ENCODE measurements around the gene DDX54. TPM values are rescaled to one million over a fixed set of nuclear protein-coding genes. Genes with fewer than 3 reads are reported as not detected.
"Not testable (repeated sequence)": the region's sequence is repeated elsewhere in the genome, so short reads cannot be mapped to it uniquely, and the experiment has no call there.

The DDX54 gene
- total and polyA plus RNA-seq, 8 donors, result 42.0 to 73.6 (median 60.8) TPM

GRCh38 chr12:113216027-113216426 lies 30.7 kb upstream of the DDX54 start:
- intact Hi-C loops (cut with DNase I), result no loop called here
- peaks cover 11 to 60% of the 10 kb centered on the region in 2 donors for H3K4me1 ChIP-seq
- DNase-seq (no peak), ATAC-seq (no peak)
- no peaks in the 10 kb centered on the region for H3K36me3 ChIP-seq
- H3K27me3 ChIP-seq, result no peaks in the 10 kb centered on the region
- H3K4me3 ChIP-seq, result no peak overlapping the region
- no peak overlapping the region for H3K27ac ChIP-seq
- no peaks in the 10 kb centered on the region for H3K9me3 ChIP-seq
- TF ChIP-seq, protein P1, sequence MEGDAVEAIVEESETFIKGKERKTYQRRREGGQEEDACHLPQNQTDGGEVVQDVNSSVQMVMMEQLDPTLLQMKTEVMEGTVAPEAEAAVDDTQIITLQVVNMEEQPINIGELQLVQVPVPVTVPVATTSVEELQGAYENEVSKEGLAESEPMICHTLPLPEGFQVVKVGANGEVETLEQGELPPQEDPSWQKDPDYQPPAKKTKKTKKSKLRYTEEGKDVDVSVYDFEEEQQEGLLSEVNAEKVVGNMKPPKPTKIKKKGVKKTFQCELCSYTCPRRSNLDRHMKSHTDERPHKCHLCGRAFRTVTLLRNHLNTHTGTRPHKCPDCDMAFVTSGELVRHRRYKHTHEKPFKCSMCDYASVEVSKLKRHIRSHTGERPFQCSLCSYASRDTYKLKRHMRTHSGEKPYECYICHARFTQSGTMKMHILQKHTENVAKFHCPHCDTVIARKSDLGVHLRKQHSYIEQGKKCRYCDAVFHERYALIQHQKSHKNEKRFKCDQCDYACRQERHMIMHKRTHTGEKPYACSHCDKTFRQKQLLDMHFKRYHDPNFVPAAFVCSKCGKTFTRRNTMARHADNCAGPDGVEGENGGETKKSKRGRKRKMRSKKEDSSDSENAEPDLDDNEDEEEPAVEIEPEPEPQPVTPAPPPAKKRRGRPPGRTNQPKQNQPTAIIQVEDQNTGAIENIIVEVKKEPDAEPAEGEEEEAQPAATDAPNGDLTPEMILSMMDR (IDR thresholded peaks at IDR 0.05), result no peak

DNA sequence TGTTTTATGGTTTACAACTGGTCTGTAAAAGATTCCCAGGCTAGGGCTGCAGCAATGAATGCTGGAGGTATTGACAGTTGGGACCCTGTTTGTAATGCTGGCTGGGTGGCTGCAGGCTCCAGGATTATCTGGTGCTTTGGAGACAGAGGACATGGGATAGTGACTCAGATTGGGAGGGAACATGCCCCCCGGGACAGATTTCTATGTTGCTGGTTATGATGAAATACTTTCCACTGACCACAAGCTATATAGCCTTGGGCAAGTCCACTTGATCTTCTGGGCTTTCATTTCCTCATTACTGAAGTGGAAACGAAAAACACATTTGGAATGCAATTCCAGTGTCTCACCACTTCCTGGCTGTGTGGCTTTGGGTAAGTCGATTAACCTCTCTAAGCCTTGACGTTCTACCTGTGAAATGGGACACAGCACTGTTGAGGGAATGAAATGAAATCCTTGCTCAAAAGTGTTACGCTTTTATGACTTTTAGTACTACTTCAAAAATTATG lies 29.7 kb upstream of the DDX54 start:
- H3K9me3 ChIP-seq, result no peaks in the 10 kb centered on the region
- no peaks in the 10 kb centered on the region for H3K36me3 ChIP-seq
- intact Hi-C loops (cut with DNase I), result no loop called here
- TF ChIP-seq, protein P1 (IDR thresholded peaks at IDR 0.05), result peak in 1 of 2 donors; percentile 42
- H3K4me1 ChIP-seq, result peaks cover 11 to 60% of the 10 kb centered on the region in 2 donors
- ATAC-seq (peak; percentile 94), DNase-seq (peak in 2 of 4 donors; percentile 33 to 71)
- H3K27me3 ChIP-seq, result no peaks in the 10 kb centered on the region
- H3K4me3 ChIP-seq, result no peak overlapping the region
- peak overlapping the region; percentile 71 to 77 for H3K27ac ChIP-seq

DNA sequence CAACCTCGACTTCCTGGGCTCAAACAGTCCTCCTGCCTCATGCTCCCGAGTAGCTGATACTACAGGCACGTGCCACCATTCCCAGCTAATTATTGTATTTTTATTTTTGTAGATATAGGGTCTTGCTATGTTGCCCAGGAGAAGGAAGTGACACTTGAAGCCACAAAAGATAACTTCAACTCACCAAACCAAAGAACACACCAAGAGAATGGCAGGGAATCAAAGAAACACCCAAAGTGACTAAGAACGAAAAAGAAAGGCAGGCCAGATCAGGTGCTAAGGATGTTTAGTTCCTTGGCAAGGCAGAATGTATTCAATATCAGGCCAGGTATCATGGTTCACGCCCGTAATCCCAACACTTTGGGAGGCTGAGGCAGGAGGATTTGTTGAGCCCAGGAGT lies 25.9 kb upstream of the DDX54 start:
- Histone ChIP-seq H3K27me3 (no peaks in the 10 kb centered on the region), H3K27ac (no peak overlapping the region), H3K9me3 (no peaks in the 10 kb centered on the region), H3K4me1 (peaks cover 18 to 82% of the 10 kb centered on the region in 2 donors), H3K4me3 (no peak overlapping the region), H3K36me3 (no peaks in the 10 kb centered on the region)
- TF ChIP-seq, protein P1 (IDR thresholded peaks at IDR 0.05), result no peak
- intact Hi-C loops (cut with DNase I), result no loop called here
- ATAC-seq, result no peak
- DNase-seq, result no peak

GRCh38 chr12:113208041-113208934 lies 23.0 kb upstream of the DDX54 start:
- H3K9me3 ChIP-seq, result no peaks in the 10 kb centered on the region
- no peaks in the 10 kb centered on the region for H3K36me3 ChIP-seq
- DNase-seq, result peak in 1 of 4 donors; percentile 65
- H3K27ac ChIP-seq, result peak overlapping the region; percentile 58 to 82
- H3K4me3 ChIP-seq, result no peak overlapping the region
- TF ChIP-seq, protein P1 (IDR thresholded peaks at IDR 0.05), result no peak
- peak; percentile 81 for ATAC-seq
- intact Hi-C loops (cut with DNase I), result no loop called here
- no peaks in the 10 kb centered on the region for H3K27me3 ChIP-seq
- H3K4me1 ChIP-seq, result peaks cover 7 to 77% of the 10 kb centered on the region in 2 donors

DNA sequence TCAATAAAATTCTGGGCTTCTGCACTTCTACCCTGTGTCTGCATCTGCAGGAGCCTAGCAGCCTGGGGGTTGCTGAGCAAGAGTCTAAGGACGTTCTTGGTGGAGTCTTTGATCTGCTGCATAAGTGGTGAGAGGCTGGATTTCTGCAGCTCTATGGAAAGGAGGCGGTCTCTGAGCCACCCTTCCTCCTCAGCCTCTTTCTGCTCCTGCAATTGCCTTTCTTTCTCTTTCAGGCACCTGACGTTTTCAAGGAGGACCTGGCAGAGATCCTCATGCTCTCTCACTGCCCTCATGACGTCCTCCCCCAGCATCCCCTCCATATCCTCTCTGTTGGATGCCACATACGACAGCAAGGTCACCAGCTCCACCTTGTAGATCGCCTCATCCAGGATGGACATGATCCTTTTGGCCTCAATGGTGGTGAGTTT lies 22.3 kb upstream of the DDX54 start:
- DNase-seq (no peak), ATAC-seq (no peak)
- no peaks in the 10 kb centered on the region for H3K36me3 ChIP-seq
- no peaks in the 10 kb centered on the region for H3K9me3 ChIP-seq
- intact Hi-C loops (cut with DNase I), result no loop called here
- TF ChIP-seq, protein P1 (IDR thresholded peaks at IDR 0.05), result no peak
- H3K27me3 ChIP-seq, result no peaks in the 10 kb centered on the region
- no peak overlapping the region for H3K4me3 ChIP-seq
- H3K4me1 ChIP-seq, result peaks cover 7 to 77% of the 10 kb centered on the region in 2 donors
- H3K27ac ChIP-seq, result peak overlapping the region in 1 of 2 donors; percentile 82

DNA sequence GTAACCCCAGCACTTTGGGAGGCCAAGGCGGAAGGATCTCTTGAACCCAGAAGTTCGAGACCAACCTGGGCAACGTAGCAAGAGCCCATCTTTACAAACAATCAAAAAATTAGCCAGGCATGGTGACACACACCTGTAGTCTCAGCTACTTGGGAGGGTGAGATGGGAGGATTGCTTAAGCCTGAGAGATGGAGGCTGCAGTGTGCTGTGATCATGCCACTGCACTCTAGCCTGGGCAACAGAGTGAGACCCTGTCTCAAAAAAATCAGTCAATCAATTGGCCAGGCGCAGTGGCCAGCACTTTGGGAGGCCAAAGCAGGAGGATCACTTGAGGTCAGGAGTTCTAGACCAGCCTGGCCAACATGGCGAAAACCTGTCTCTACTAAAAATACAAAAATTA lies 21.5 kb upstream of the DDX54 start:
- H3K27me3 ChIP-seq; ATAC-seq; DNase-seq; H3K4me3 ChIP-seq; H3K36me3 ChIP-seq; H3K27ac ChIP-seq; intact Hi-C loops (cut with DNase I); H3K9me3 ChIP-seq: not testable (repeated sequence)
- H3K4me1 ChIP-seq, result peaks cover 7 to 76% of the 10 kb centered on the region in 2 donors
